Osteoblast (primary cell): ENCODE data around the gene MPI. TPM values are rescaled to one million over a fixed set of nuclear protein-coding genes. Genes with fewer than 3 reads are reported as not detected.
A peak's percentile ranks its signal among the peaks of the same experiment; 100 is the strongest.

Experiments
- DNase-seq: peaks from one replicate; pipeline ENCODE4 v3.0.0; 2011; ENCODE audit warnings: low spot score, mixed read lengths; ENCODE audit not compliant: insufficient read length; ENCODE audit errors: missing footprints
- H2AFZ ChIP-seq: 2 replicates; pipeline ENCODE4 v1.6.0; 2011; ENCODE audit warnings: mild to moderate bottlenecking, low read length
- H3K27ac ChIP-seq: 2 replicates; pipeline ENCODE4 v1.5.1; 2011; ENCODE audit warnings: mild to moderate bottlenecking, low read depth, low read length, moderate library complexity
- H3K27me3 ChIP-seq: 2 replicates; pipeline ENCODE4 v1.6.0; 2012; ENCODE audit warnings: mild to moderate bottlenecking, control low read depth, inconsistent platforms, low read length, moderate library complexity; ENCODE audit not compliant: insufficient read depth
- H3K36me3 ChIP-seq: 2 replicates; pipeline ENCODE4 v1.5.1; 2011; ENCODE audit warnings: mild to moderate bottlenecking, low read length, control low read depth, moderate library complexity; ENCODE audit not compliant: insufficient read depth
- H3K4me1 ChIP-seq: 2 replicates; pipeline ENCODE4 v1.5.1; 2011; ENCODE audit warnings: mild to moderate bottlenecking, low read length, control low read depth, moderate library complexity; ENCODE audit not compliant: insufficient read depth
- H3K4me2 ChIP-seq: 2 replicates; pipeline ENCODE4 v1.6.0; 2011; ENCODE audit warnings: mild to moderate bottlenecking, low read length; ENCODE audit not compliant: insufficient read depth
- H3K4me3 ChIP-seq: fragments of 200-600 bp; sonication (generic); 3 replicates; pipeline ENCODE4 v1.5.1; 2012; ENCODE audit warnings: mild to moderate bottlenecking, low read length, inconsistent platforms; ENCODE audit not compliant: insufficient read depth
- H3K79me2 ChIP-seq: 2 replicates; pipeline ENCODE4 v1.6.0; 2012; ENCODE audit warnings: mild to moderate bottlenecking, low read length, control low read depth, inconsistent platforms; ENCODE audit not compliant: insufficient read depth
- H3K9me3 ChIP-seq: 2 replicates; pipeline ENCODE4 v1.5.1; 2011; ENCODE audit warnings: low read depth, low read length, control low read depth
- H4K20me1 ChIP-seq: 2 replicates; pipeline ENCODE4 v1.6.0; 2012; ENCODE audit warnings: mild to moderate bottlenecking, low read length, control low read depth; ENCODE audit not compliant: insufficient read depth
- CTCF ChIP-seq: IDR thresholded peaks from 2 replicates; pipeline ENCODE4 v1.5.1; 2011; ENCODE audit warnings: mild to moderate bottlenecking, low read depth, low read length, moderate library complexity; ENCODE audit errors: extremely low read depth
- total RNA-seq: library from RNA; depleted of rRNA; stranded (reverse); fragments of >200 nt; gene quantifications from 2 replicates; pipeline ENCODE4 v1.2.3, GENCODE V29; 2012

The MPI gene
- total RNA-seq, 1 donor: 54.3 TPM

GRCh38 chr15:74863239-74864056, 26.4 kb upstream of the MPI start:
- Histone ChIP-seq H3K9me3 (no peaks in the 10 kb centered on the region), H3K4me2 (peak overlapping the region; percentile 43), H4K20me1 (peaks cover 49% of the 10 kb centered on the region), H2AFZ (no peak overlapping the region), H3K36me3 (peaks cover 5% of the 10 kb centered on the region), H3K4me3 (no peak overlapping the region), H3K79me2 (peaks cover 65% of the 10 kb centered on the region), H3K27me3 (no peaks in the 10 kb centered on the region), H3K27ac (peak overlapping the region; percentile 59), H3K4me1 (peaks cover 20% of the 10 kb centered on the region)
- DNase-seq: no peak
- TF ChIP-seq CTCF: no peak

DNA sequence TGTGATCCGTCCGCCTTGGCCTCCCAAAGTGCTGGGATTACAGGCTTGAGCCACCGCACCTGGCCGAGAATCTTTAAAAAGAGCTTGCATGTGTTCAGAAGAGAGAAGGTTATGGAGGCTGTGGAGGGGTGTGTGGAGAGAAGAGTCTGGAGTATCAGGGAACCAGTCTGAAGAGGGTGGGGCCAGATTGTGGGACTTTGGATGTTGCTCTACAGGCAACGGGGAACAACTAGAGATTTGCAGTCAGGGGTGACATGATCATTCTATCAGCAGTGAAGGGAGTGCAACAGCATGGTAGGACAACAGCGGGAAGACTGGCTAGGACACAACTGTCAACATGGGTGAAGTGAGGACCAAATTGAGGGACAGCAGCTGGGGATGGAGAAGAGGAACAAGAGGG, 25.5 kb upstream of the MPI start:
- no peak overlapping the region for H2AFZ ChIP-seq
- H3K36me3 ChIP-seq: peaks cover 5% of the 10 kb centered on the region
- H3K27ac ChIP-seq: no peak overlapping the region
- no peak for TF ChIP-seq CTCF
- H4K20me1 ChIP-seq: peaks cover 50% of the 10 kb centered on the region
- peaks cover 68% of the 10 kb centered on the region for H3K79me2 ChIP-seq
- H3K4me2 ChIP-seq: no peak overlapping the region
- H3K27me3 ChIP-seq: no peaks in the 10 kb centered on the region
- DNase-seq: no peak
- H3K4me1 ChIP-seq: peaks cover 20% of the 10 kb centered on the region
- H3K4me3 ChIP-seq: no peak overlapping the region
- no peaks in the 10 kb centered on the region for H3K9me3 ChIP-seq

- TF ChIP-seq CTCF: no peak
- H3K4me3 ChIP-seq: no peak overlapping the region
- H3K9me3 ChIP-seq: no peaks in the 10 kb centered on the region
- DNase-seq: no peak
- H3K4me1 ChIP-seq: peaks cover 20% of the 10 kb centered on the region
- H3K27ac ChIP-seq: no peak overlapping the region
- H3K4me2 ChIP-seq: no peak overlapping the region
- H4K20me1 ChIP-seq: peaks cover 55% of the 10 kb centered on the region
- peaks cover 5% of the 10 kb centered on the region for H3K36me3 ChIP-seq
- H2AFZ ChIP-seq: no peak overlapping the region
- H3K27me3 ChIP-seq: no peaks in the 10 kb centered on the region
- H3K79me2 ChIP-seq: peaks cover 73% of the 10 kb centered on the region
Observed at GRCh38 chr15:74865316-74865715, 24.5 kb upstream of the MPI start.

DNA sequence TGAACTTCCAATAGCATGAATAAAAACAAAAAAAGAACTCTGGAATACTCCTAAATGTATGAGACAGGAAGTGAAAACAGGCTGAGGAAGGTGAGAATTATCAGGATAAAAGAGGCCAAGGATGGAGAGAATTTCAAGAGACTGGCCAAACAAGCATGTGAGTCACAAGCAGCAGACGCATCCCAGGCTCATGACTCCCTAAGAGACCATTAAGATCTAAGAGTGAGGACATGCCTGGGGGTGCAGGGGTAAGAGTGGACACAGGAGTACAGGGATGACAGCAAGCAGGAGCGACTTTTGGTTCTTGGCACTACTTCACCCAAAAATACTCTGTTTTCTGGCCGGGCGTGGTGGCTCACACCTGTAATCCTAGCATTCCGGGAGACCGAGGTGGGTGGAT, 23.8 kb upstream of the MPI start:
- H3K4me2 ChIP-seq: peak overlapping the region; percentile 7
- no peak overlapping the region for H3K4me3 ChIP-seq
- peaks cover 80% of the 10 kb centered on the region for H3K79me2 ChIP-seq
- peaks cover 20% of the 10 kb centered on the region for H3K4me1 ChIP-seq
- peak; percentile 94 for DNase-seq
- H2AFZ ChIP-seq: no peak overlapping the region
- no peaks in the 10 kb centered on the region for H3K9me3 ChIP-seq
- no peak for TF ChIP-seq CTCF
- H3K27ac ChIP-seq: peak overlapping the region; percentile 53
- no peaks in the 10 kb centered on the region for H3K27me3 ChIP-seq
- H3K36me3 ChIP-seq: peaks cover 5% of the 10 kb centered on the region
- H4K20me1 ChIP-seq: peaks cover 60% of the 10 kb centered on the region
